GM18517 (cell line): ENCODE measurements around the gene SH3PXD2A.
"Not testable (repeated sequence)": the region's sequence is repeated elsewhere in the genome, so short reads cannot be mapped to it uniquely, and the experiment has no call there.

Source experiments
- ATAC-seq: cut with Tn5 transposase; IDR thresholded peaks from one replicate; pipeline ENCODE4 v1.9.1; 2021; ENCODE audit warnings: mild to moderate bottlenecking, moderate library complexity; ENCODE audit not compliant: unreplicated experiment

SH3PXD2A gene

DNA sequence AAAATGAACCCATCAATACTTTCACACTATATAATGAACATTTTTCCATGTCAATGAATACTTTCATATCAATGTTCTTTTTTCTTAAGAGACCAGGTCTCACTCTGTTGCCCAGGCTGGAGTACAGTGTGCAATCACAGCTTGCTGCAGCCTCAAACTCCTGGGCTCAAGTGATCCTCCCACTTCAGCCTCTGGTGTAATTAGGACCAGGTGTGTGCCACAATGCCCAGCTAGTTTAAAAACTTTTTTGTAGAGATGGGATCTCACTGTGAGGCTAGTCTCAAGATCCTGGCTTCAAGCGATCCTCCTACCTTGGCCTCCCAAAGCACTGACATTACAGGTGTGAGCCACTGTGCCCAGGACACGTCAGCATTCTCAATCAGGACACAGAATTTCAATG, 85.2 kb downstream of the SH3PXD2A start:
- no peak for ATAC-seq

- ATAC-seq, result no peak
Observed at GRCh38 chr10:103769176-103769575, 86.2 kb downstream of the SH3PXD2A start.

- ATAC-seq, result no peak
Observed at GRCh38 chr10:103768345-103768744, 87.0 kb downstream of the SH3PXD2A start.

GRCh38 chr10:103767756-103768155, 87.6 kb downstream of the SH3PXD2A start:
- no peak for ATAC-seq

GRCh38 chr10:103766751-103767505, 88.4 kb downstream of the SH3PXD2A start:
- no peak for ATAC-seq

GRCh38 chr10:103765981-103766380, 89.4 kb downstream of the SH3PXD2A start:
- ATAC-seq, result no peak

DNA sequence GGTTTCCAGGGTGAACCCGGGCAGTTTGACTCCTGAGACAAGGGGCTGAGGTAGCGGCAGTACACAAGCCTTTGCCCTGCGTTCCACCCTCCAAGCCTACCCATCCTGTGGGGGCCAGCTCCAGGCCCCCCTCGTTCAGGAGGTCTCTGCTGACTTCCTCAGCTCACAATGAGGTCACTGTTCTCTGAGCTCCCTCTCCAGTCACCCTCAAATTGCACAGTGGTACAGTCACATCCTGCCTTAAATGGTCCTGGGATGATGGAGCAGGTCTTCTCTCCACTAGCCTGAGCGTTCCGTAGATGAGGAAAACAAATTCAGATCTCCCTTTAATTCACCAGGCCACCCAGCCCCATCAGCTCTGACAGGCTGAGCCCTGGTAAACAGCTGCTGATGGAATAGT, 90.2 kb downstream of the SH3PXD2A start:
- no peak for ATAC-seq

GRCh38 chr10:103764296-103765088, 90.9 kb downstream of the SH3PXD2A start:
- ATAC-seq, result no peak

DNA sequence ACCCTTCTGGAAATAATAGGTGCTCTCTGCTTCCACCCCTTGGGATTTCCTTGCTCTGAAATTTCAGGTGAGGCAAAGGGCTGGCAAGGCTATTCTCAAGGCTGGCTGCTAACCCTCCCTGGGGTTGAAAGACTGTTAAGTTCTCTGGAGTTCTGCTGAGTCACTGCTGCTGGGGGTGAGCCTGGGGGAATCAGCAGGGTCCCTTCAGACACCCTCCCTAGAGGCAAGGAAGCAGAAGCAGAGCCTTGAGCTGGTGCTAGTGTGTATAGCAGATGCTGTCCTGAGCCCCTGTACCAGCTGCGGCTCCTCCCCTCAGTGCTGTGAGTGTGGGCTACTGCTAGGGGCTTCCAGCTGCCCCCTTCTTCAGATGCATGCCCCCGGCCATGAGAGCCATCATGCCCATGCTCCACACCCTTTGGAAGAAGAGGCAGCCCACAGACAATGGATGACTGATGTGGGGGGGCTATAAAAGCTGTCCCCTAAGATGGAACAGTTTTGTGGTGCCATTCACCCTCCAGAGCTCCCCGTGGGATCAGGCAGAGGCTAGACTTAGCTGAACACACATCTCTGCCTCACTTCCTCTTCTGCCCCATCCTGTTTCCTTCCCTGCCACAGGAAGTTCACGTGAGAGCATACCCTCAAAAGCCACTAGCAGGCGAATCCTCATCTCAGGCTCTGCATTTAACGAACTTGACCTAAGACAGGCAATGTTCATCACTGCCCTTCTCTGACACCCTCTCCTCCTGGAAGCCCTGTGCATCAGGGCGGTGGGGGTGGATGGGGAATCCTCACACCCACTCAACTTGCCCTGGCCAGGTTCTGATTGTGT, 91.8 kb downstream of the SH3PXD2A start:
- ATAC-seq, result peak; percentile 54

DNA sequence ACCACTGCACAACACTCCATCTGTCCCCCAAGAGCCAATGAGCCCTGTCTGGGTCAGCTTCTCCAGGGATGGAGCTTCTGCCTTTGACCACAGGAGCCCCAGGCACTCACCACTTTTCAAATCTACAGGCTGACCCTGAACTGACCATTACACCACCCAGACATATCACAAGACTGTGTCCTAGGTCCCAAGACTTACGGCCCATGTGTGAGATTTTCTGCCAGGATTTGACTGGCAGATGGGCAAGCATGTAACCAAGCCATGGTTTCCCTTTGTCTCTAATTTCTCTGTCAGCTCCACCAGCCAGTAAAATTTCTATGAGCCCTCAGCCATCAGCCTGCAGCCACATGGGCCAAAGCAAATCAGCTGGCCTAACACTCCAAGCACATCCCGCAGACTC, 92.5 kb downstream of the SH3PXD2A start:
- no peak for ATAC-seq

- no peak for ATAC-seq
Observed at GRCh38 chr10:103762162-103762561, 93.2 kb downstream of the SH3PXD2A start.

DNA sequence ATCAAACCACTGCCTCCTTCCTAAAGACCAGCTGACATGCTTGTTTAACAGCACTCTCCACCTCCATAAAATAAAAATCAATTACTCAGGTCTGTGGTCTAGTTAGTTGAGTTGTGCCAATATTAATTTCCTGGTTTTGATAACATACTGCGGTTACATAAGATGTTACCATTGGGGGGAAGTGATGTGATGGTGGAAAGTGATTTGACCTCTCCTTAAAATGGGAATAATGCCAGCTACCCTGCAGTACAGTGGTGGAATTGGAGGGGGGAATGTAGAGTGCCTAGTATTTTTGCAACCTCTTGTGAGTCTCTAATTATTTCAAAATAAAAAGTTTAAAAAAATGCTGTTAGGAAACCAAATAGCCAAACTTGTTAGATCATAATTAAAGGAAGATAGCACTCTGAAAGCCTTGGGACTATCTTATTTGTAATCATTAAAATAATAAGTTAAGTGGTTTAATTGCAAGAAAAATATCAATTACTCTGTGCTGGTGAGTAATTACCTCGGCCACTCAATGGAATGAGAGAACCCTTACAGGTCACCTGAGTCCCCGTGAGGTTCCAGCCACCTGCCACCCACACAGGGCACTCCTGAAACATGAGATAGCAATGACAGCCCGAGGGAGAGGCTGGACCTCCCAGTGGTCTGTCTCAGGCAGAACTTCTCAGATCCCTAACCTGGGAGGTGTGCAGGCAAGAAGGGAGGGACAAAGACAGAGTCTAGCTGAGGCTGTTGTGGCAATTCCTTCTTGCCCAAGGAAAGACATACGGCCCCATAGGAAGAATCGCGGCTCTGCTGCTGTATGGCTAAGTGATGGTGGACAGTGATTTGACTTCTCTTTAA, 94.1 kb downstream of the SH3PXD2A start:
- no peak for ATAC-seq

DNA sequence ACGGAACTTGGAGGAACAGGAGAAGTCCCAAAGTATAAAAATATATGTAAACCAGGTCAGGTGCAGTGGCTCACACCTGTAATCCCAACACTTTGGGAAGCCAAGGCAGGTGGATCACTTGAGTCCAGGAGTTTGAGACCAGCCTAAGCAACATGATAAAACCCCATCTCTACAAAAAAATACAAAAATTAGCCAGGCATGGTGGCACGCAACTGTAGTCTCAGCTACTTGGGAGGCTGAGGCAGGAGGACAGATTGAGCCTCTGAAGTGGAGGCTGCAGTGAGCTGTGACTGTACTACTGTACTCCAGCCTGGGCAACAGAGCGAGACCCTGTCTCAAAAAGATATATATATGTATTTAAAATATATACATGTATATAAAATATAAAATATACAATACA, 95.1 kb downstream of the SH3PXD2A start:
- not testable (repeated sequence) for ATAC-seq

- ATAC-seq, result peak; percentile 73
Observed at GRCh38 chr10:103759100-103759781, 96.1 kb downstream of the SH3PXD2A start.

DNA sequence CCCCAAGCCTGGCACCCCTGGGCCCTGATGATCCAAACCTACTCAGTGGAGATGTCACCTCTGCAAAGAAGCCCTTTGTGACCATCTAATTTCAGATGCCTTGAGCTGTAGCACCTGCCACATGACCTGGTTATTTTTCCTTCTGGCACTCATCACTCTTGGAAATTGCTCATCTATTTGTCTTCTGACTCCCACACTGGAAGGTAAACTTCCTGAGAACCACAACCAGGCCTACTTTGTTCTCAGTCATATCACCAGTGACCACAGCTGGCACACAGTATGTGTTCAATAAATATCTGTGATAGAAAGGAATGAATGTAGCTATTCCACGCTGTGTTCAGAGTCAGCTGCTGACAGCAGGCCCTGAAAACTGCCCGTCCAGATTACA, 97.1 kb downstream of the SH3PXD2A start:
- ATAC-seq, result no peak

DNA sequence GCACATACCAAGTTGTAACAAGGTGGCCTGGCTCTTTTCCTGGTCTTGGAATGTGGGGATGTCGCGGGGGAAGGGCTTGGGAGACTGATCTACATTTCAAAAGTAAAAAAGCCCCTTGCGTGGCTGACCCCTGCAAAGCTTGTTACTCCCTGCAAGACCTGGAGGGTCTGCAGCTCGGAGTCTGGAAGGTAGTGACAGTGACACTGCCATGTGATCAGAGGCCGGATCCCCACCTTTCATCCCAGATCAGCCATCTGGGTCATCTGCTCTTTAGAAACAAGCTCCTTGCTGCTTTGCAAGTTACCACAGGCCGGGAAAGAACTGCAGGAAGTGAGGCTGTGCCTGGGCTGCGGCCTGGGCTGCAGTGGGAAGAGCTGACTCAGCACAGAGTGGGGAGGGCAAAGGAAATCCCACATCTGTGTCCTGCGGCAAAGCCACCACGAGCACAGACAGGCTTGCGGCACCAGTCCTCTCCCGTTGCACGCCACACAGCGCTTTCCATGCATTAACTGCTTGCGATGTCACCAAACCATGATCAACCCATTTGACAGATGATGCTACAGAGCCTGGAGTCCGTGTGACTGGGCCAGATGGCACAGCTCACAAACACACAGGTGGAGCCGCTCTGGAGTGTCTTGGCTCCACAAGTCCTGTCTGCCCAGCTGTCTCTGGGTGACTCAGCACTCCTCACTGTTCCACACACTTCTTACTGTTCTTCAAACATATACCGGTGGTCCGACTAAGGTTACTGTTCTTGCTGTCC, 97.7 kb downstream of the SH3PXD2A start:
- no peak for ATAC-seq

GRCh38 chr10:103756277-103756869, 99.0 kb downstream of the SH3PXD2A start:
- no peak for ATAC-seq

DNA sequence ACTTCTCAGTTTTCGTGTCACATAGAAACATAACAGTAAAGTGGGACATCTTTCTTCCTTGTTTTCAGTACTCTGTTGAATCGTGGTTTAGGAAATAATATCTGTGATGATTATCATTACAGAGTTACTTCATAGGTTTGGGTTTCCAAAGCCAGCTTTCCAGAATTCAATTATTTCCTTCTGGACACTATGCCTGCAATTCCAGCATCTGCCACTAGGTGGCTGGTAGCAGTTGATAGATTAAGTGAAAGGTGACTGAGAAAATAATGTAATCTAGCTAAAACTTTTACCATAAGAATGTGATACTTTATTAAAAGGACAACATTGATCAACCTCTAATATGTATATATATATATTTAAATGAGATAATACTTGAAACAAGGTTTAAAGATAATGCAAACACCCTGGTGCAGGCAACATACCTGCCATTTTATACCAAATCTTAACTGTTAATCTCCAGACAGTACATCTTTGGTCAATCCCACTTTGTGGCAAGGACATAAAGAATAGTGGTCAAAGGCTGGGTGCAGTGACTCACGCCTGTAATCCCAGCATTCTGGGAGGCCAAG, 102.6 kb downstream of the SH3PXD2A start:
- no peak for ATAC-seq
